ENCODE results near the gene GALNT9.

GRCh38 chr12:132253698-132254480 lies 75.5 kb downstream of the GALNT9 start:
- TF ChIP-seq CTBP1 (IDR thresholded peaks at IDR 0.05; ENCODE audit: borderline replicate concordance) (no peak), SP1 (IDR thresholded peaks at IDR 0.05) (no peak), PKNOX1 (IDR thresholded peaks at IDR 0.05) (no peak), SUZ12 (IDR thresholded peaks at IDR 0.05) (no peak)

Measured in HEK293T (cell line).